Gastrocnemius medialis (tissue), 4 donors: Measurements from ENCODE around the gene OGFOD2. TPM values are rescaled to one million over a fixed set of nuclear protein-coding genes. Genes with fewer than 3 reads are reported as not detected.

Experiments used
- ATAC-seq, 2 donors: fragments of 150-250 bp; one replicate each; pipeline ENCODE4 v1.9.1; 2016
- DNase-seq, 2 donors: peaks; one replicate each; pipeline ENCODE4 v3.0.0-alpha.2; 2019
- H3K27ac ChIP-seq, 4 donors: fragments of 200-600 bp; sonication (generic); 1 replicate in 1 of 4; 2 replicates in 3 of 4; pipeline ENCODE4 v1.5.1; 2016 to 2018; ENCODE audit warnings: mild to moderate bottlenecking in 2 of 4, moderate library complexity in 1 of 4
- H3K27me3 ChIP-seq, 3 donors: fragments of 200-600 bp; sonication (generic) in 2 of 3; 1 replicate in 1 of 3; 2 replicates in 2 of 3; pipeline versions ENCODE4 v1.5.1 to v1.6.0; 2016 to 2019; ENCODE audit warnings: mild to moderate bottlenecking in 1 of 3, moderate library complexity in 1 of 3
- H3K36me3 ChIP-seq, 2 donors: fragments of 200-600 bp; sonication (generic) in 1 of 2; one replicate each; pipeline ENCODE4 v1.5.1; 2017 to 2018
- H3K4me1 ChIP-seq, 2 donors: fragments of 200-600 bp; sonication (generic) in 1 of 2; one replicate each; pipeline ENCODE4 v1.5.1; 2016 to 2017; ENCODE audit warnings: mild to moderate bottlenecking in 2 of 2
- H3K4me3 ChIP-seq, 4 donors: fragments of 200-600 bp; sonication (generic) in 3 of 4; 1 replicate in 1 of 4; 2 replicates in 3 of 4; pipeline ENCODE4 v1.5.1; 2016 to 2019; ENCODE audit warnings: mild to moderate bottlenecking in 2 of 4
- H3K9me3 ChIP-seq, 3 donors: fragments of 200-600 bp; sonication (generic) in 2 of 3; 1 replicate in 1 of 3; 2 replicates in 2 of 3; pipeline ENCODE4 v1.5.1; 2016 to 2019
- CTCF ChIP-seq, 5 experiments: fragments of 450-650 bp in 3 of 5; fragments of 200-600 bp in 2 of 5; sonication (generic) in 2 of 5; IDR thresholded peaks in 4 of 5; conservative IDR thresholded peaks in 1 of 5; 1 replicate in 4 of 5; 2 replicates in 1 of 5; pipeline ENCODE4 v1.5.1; 2016 to 2019; ENCODE audit warnings: antibody characterized with exemption in 5 of 5, mild to moderate bottlenecking in 3 of 5, moderate library complexity in 3 of 5
- POLR2A ChIP-seq, 2 donors: fragments of 450-650 bp; IDR thresholded peaks; one replicate each; pipeline ENCODE4 v1.6.1; 2017; ENCODE audit warnings: antibody characterized with exemption in 2 of 2, mild to moderate bottlenecking in 2 of 2, moderate library complexity in 2 of 2
- in situ Hi-C, 4 donors: fragments of 200-750 bp; cut with MboI; loops; one replicate each; pipeline versions ENCODE4 v1.15.0 to v1.8.0; 2017; ENCODE audit warnings: low sequenced_read_pairs in 4 of 4
- intact Hi-C: fragments of 100-400 bp; cut with DNase I; formaldehyde crosslinking; loops from one replicate; pipeline ENCODE4 v1.15.1; 2023; ENCODE audit warnings: low total_unique reads
- total RNA-seq, 4 donors: library from RNA; depleted of rRNA; stranded (reverse); fragments of >200 nt; gene quantifications; one replicate each; pipeline versions ENCODE4 v1.1.0 to v1.2.3, GENCODE V29; 2016

Gene OGFOD2
- total RNA-seq, 4 donors from 2014 or later, result 3.2 to 11.7 (median 7.8) TPM

GRCh38 chr12:122991623-122992275 lies 16.7 kb downstream of the OGFOD2 start:
- intact Hi-C loops (no loop called here), in situ Hi-C loops (no loop called here)
- H3K9me3 ChIP-seq, result no peaks in the 10 kb centered on the region
- DNase-seq, result no peak
- ATAC-seq, result no peak
- peaks cover 0 to 7% of the 10 kb centered on the region in 2 donors for H3K36me3 ChIP-seq
- TF ChIP-seq CTCF (IDR thresholded peaks at IDR 0.05 in 4 of 5, conservative IDR thresholded peaks at IDR 0.05 in 1 of 5) (no peak), POLR2A (IDR thresholded peaks at IDR 0.05) (no peak)
- no peak overlapping the region for H3K27ac ChIP-seq
- no peaks in the 10 kb centered on the region for H3K27me3 ChIP-seq
- no peak overlapping the region for H3K4me3 ChIP-seq
- H3K4me1 ChIP-seq, result peaks cover 15 to 27% of the 10 kb centered on the region in 2 donors

GRCh38 chr12:122992386-122992785 lies 17.3 kb downstream of the OGFOD2 start:
- H3K4me1 ChIP-seq, result peaks cover 15 to 28% of the 10 kb centered on the region in 2 donors
- in situ Hi-C loops (no loop called here), intact Hi-C loops (no loop called here)
- no peaks in the 10 kb centered on the region for H3K9me3 ChIP-seq
- H3K36me3 ChIP-seq, result peaks cover 0 to under 1% of the 10 kb centered on the region in 2 donors
- DNase-seq, result no peak
- H3K27ac ChIP-seq, result no peak overlapping the region
- H3K27me3 ChIP-seq, result no peaks in the 10 kb centered on the region
- H3K4me3 ChIP-seq, result no peak overlapping the region
- TF ChIP-seq CTCF (IDR thresholded peaks at IDR 0.05 in 4 of 5, conservative IDR thresholded peaks at IDR 0.05 in 1 of 5), result no peak
- no peak for TF ChIP-seq POLR2A (IDR thresholded peaks at IDR 0.05)
- ATAC-seq, result no peak

GRCh38 chr12:122994140-122994675 lies 19.2 kb downstream of the OGFOD2 start:
- H3K36me3 ChIP-seq, result no peaks in the 10 kb centered on the region
- no peak for ATAC-seq
- DNase-seq, result no peak
- no peaks in the 10 kb centered on the region for H3K27me3 ChIP-seq
- intact Hi-C loops, result no loop called here
- no peak for TF ChIP-seq CTCF (IDR thresholded peaks at IDR 0.05 in 4 of 5, conservative IDR thresholded peaks at IDR 0.05 in 1 of 5)
- TF ChIP-seq POLR2A (IDR thresholded peaks at IDR 0.05), result no peak
- no peak overlapping the region for H3K27ac ChIP-seq
- in situ Hi-C loops, result no loop called here
- H3K9me3 ChIP-seq, result no peaks in the 10 kb centered on the region
- H3K4me3 ChIP-seq, result no peak overlapping the region
- peaks cover 15 to 41% of the 10 kb centered on the region in 2 donors for H3K4me1 ChIP-seq

- H3K27ac ChIP-seq, result no peak overlapping the region
- H3K27me3 ChIP-seq, result no peaks in the 10 kb centered on the region
- intact Hi-C loops, result no loop called here
- ATAC-seq (peak in 1 of 2 donors; percentile 1), DNase-seq (no peak)
- in situ Hi-C loops, result no loop called here
- no peak overlapping the region for H3K4me3 ChIP-seq
- H3K9me3 ChIP-seq, result no peaks in the 10 kb centered on the region
- H3K36me3 ChIP-seq, result no peaks in the 10 kb centered on the region
- TF ChIP-seq CTCF (IDR thresholded peaks at IDR 0.05 in 4 of 5, conservative IDR thresholded peaks at IDR 0.05 in 1 of 5) (no peak), POLR2A (IDR thresholded peaks at IDR 0.05) (no peak)
- H3K4me1 ChIP-seq, result peaks cover 20 to 48% of the 10 kb centered on the region in 2 donors
Measured at GRCh38 chr12:122994781-122995502, 19.9 kb downstream of the OGFOD2 start.
